ENCODE results near the gene CEP350. TPM values are rescaled to one million over a fixed set of nuclear protein-coding genes. Genes with fewer than 3 reads are reported as not detected.

Gene CEP350
- polyA plus RNA-seq, 1 experiment: 5.4 TPM

DNA sequence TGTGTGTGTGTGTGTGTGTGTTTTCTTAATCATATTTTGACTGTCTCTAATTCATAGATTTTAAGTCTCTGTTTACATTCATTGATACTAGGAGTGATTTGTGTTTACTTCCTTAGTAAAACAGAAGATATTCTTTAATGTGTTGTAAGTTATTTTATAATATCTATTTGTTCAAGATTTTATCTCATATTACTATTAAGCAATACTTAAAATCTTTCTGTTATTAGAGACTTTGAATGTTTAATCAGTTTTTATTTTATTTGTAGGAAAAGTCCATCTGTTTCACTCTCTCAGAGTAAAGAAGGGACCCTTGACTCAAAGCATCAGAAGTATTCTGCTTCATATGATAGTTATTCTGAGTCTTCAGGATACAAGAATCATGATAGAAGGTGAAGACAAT, 89.2 kb downstream of the CEP350 start:
- ChIA-PET CTCF (interaction anchor here (0.8 kb wide), 1 partner anchor 11 kb away, joined by 3 read pairs; no protein-coding TSS in a partner anchor), POLR2A (no interaction called here)
- no peak for DNase-seq (ENCODE audit: low read depth)
- Histone ChIP-seq H3K4me3 (ENCODE audit: low read depth, low read length) (no peak overlapping the region), H3K36me3 (ENCODE audit: control insufficient read depth, insufficient read depth, low read length) (peaks cover 4% of the 10 kb centered on the region), H3K27me3 (ENCODE audit: control insufficient read depth, insufficient read depth, low read length) (no peaks in the 10 kb centered on the region)
- TF ChIP-seq, protein P1, sequence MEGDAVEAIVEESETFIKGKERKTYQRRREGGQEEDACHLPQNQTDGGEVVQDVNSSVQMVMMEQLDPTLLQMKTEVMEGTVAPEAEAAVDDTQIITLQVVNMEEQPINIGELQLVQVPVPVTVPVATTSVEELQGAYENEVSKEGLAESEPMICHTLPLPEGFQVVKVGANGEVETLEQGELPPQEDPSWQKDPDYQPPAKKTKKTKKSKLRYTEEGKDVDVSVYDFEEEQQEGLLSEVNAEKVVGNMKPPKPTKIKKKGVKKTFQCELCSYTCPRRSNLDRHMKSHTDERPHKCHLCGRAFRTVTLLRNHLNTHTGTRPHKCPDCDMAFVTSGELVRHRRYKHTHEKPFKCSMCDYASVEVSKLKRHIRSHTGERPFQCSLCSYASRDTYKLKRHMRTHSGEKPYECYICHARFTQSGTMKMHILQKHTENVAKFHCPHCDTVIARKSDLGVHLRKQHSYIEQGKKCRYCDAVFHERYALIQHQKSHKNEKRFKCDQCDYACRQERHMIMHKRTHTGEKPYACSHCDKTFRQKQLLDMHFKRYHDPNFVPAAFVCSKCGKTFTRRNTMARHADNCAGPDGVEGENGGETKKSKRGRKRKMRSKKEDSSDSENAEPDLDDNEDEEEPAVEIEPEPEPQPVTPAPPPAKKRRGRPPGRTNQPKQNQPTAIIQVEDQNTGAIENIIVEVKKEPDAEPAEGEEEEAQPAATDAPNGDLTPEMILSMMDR (IDR thresholded peaks at IDR 0.05; ENCODE audit: insufficient read depth, low read depth, low read length): no peak

DNA sequence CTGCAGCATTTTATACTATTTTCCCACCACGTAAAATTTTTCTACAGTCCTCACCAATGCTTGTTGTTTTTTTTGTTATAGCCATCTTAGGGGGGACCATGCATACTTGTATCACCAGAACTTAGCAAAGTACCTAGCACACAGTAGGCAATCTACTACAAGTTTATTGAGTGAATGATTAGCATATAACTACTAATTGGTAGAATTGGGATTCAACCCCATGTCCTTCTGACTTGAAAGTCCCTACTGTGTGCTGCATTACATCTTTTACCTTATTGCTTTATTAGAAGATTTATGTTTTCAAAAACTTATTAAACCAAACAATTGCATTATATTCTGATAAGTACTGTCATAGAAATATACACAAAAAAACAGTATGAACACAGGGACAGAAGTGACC, 92.1 kb downstream of the CEP350 start:
- CTCF ChIA-PET: interaction anchor here (1.5 kb wide), 1 partner anchor 10 kb away, joined by 3 read pairs; no protein-coding TSS in a partner anchor
- no peak for DNase-seq (ENCODE audit: low read depth)
- H3K36me3 ChIP-seq (ENCODE audit: control insufficient read depth, insufficient read depth, low read length): peaks cover 4% of the 10 kb centered on the region
- TF ChIP-seq, protein P1 (IDR thresholded peaks at IDR 0.05; ENCODE audit: insufficient read depth, low read depth, low read length): no peak
- no peaks in the 10 kb centered on the region for H3K27me3 ChIP-seq (ENCODE audit: control insufficient read depth, insufficient read depth, low read length)
- POLR2A ChIA-PET: no interaction called here
- no peak overlapping the region for H3K4me3 ChIP-seq (ENCODE audit: low read depth, low read length)

DNA sequence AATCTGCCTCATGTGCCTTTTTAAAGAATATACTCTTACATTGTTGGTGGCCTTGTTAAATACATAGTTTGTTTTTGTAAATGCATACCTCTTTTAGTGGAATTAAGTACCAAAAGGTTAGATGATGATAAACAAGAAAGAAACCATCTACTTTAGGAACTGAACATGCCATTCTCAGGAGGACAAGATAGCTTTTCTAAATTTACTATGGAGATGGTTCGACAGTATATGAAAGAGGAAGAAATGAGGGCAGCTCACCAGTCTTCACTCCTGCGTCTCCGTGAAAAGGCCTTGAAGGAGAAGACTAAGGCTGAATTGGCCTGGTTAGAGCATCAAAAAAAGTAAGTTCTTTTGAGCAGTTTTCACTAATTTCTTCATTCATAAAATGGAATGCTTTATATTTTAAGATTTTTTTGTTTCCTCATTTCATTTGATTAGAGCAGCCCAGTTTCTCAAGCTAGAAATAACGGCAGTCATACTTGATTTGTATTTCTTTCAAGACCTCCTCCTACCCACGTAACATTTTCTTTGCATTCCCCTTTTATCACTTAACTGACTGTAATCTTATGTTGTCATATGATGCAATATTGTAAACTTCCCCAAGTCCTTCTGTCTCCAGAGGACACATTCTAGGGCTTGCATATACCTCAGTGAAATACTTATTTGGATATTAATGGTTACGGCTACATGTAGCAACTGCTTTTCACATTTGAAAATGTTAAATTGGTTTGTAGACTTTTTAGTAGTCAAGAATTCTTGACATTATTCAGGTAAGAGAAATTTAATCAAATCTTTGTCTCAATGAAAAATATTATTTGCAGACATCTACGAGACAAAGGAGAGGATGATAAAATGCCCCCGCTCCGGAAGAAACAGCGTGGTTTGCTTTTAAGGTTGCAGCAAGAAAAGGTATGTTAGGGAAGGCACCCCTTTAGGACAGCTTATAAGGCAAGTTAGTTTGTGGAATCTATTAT, 99.3 kb downstream of the CEP350 start:
- Histone ChIP-seq H3K36me3 (ENCODE audit: control insufficient read depth, insufficient read depth, low read length) (0 out of 2 replicates have a peak, but pooled peaks cover 1% of the 10 kb centered on the region), H3K27me3 (ENCODE audit: control insufficient read depth, insufficient read depth, low read length) (no peaks in the 10 kb centered on the region), H3K4me3 (ENCODE audit: low read depth, low read length) (no peak overlapping the region)
- TF ChIP-seq, protein P1 (IDR thresholded peaks at IDR 0.05; ENCODE audit: insufficient read depth, low read depth, low read length): no peak
- ChIA-PET CTCF (interaction anchor here (1.7 kb wide), 1 partner anchor 17 kb away, joined by 4 read pairs; no protein-coding TSS in a partner anchor), POLR2A (no interaction called here)
- no peak for DNase-seq (ENCODE audit: low read depth)

DNA sequence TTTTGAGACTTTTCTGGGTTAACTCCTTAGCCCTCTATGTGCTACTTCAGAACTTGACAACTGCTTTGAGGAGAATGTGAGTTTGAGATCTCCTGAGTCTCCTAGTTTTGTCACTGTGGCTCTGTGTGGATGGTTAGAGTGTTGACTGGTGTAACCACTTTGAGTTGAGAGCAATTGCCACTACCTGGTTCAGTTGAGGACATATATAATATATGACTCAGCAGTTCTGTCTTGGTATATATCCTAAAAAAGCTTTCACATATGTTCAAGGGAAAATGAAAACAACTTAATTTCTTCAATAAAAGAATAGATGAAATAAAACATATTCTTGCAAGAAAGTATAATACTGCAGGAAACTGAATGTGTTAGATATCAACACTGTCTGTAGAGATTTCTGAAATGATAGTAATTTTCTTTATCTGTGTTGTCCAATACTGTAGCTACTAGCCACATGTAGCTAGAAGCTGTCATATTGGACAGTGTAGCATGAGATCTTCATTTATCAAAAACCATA, 103.3 kb downstream of the CEP350 start:
- ChIA-PET CTCF (no interaction called here), POLR2A (no interaction called here)
- H3K4me3 ChIP-seq (ENCODE audit: low read depth, low read length): no peak overlapping the region
- TF ChIP-seq, protein P1 (IDR thresholded peaks at IDR 0.05; ENCODE audit: insufficient read depth, low read depth, low read length): no peak
- no peak for DNase-seq (ENCODE audit: low read depth)
- H3K36me3 ChIP-seq (ENCODE audit: control insufficient read depth, insufficient read depth, low read length): peaks cover 1% of the 10 kb centered on the region; the same call in 1 of the 2 replicates
- no peaks in the 10 kb centered on the region for H3K27me3 ChIP-seq (ENCODE audit: control insufficient read depth, insufficient read depth, low read length)

DNA sequence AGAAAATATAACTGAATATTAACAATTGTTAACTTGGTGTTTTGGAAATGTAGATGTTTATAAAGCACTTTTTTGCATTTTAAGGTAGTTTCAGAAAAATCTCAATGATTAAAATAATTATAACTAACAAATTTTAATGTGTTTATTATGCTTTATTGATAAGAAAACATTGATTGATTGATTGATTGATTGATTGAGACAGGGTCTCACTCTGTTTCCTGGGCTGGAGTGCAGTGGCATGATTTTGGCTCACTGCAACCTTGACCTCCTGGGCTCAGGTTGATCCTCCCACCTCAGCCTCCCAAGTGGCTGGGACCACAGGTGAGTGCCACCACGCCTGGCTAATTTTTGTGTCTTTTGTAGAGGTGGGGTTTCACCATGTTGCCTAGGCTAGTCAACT, 106.4 kb downstream of the CEP350 start:
- H3K27me3 ChIP-seq (ENCODE audit: control insufficient read depth, insufficient read depth, low read length): no peaks in the 10 kb centered on the region
- H3K36me3 ChIP-seq (ENCODE audit: control insufficient read depth, insufficient read depth, low read length): peaks cover 3% of the 10 kb centered on the region; the same call in 1 of the 2 replicates
- no peak for DNase-seq (ENCODE audit: low read depth)
- TF ChIP-seq, protein P1 (IDR thresholded peaks at IDR 0.05; ENCODE audit: insufficient read depth, low read depth, low read length): no peak
- no peak overlapping the region for H3K4me3 ChIP-seq (ENCODE audit: low read depth, low read length)
- CTCF ChIA-PET: interaction anchor here (1.4 kb wide), 1 partner anchor 25 kb away, joined by 3 read pairs; no protein-coding TSS in a partner anchor
- POLR2A ChIA-PET: no interaction called here

Measured in BJ (cell line).